Skeletal muscle cell (primary cell): ENCODE results near the gene NAAA.
"Not testable (repeated sequence)": the region's sequence is repeated elsewhere in the genome, so short reads cannot be mapped to it uniquely, and the experiment has no call there.

ENCODE experiments used
- DNase-seq: peaks from one replicate; pipeline ENCODE4 v3.0.0-alpha.2; 2010; ENCODE audit warnings: low read depth
- H3K4me3 ChIP-seq: 2 replicates; pipeline ENCODE4 v1.5.1; 2011; ENCODE audit warnings: low read depth, mild to moderate bottlenecking, control low read depth, low read length, moderate library complexity

NAAA gene

GRCh38 chr4:75922588-75922987, 18.2 kb downstream of the NAAA start:
- no peak for DNase-seq

DNA sequence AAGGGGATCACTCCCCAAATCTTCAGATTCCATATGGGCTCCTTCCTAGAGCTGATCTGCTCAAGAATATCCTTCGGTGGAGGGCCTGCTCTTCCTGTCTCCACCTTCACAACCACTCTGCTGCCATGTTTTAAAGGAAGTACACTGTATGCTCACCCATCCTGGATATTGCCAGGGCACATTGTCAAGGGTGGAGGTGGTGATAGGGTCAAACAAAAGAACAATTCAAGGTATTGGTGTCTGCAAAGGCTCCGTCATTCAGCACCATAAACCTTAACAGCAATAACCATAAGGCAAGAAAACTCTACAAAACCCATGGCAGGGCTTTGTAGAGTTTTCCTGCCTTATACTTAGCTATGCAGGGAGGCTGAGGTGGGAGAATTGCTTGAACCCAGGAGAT, 18.9 kb downstream of the NAAA start:
- no peak for DNase-seq
- no peak overlapping the region for H3K4me3 ChIP-seq

More at GRCh38 chr4:75922588-75922987, 18.2 kb downstream of the NAAA start:
- H3K4me3 ChIP-seq: no peak overlapping the region

DNA sequence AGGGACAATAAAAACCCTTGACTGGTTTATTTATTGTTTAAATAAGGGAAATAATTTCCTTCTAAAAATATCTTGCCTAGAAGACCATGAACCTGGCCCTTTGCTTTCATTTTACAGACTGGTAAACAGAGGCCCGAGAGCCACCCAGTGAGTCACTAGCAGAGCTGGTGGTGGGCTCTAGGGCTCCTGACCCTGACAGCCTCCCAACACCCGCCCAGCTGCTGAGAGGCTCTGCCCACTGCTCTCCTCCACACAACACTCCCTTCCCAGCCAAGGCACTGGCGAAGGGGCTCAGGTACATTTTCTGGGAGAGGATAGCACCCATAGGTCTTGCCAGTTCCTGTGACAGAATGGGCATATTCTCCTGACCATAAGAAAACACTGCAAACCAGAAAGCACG, 20.5 kb downstream of the NAAA start:
- H3K4me3 ChIP-seq: no peak overlapping the region
- DNase-seq: no peak

DNA sequence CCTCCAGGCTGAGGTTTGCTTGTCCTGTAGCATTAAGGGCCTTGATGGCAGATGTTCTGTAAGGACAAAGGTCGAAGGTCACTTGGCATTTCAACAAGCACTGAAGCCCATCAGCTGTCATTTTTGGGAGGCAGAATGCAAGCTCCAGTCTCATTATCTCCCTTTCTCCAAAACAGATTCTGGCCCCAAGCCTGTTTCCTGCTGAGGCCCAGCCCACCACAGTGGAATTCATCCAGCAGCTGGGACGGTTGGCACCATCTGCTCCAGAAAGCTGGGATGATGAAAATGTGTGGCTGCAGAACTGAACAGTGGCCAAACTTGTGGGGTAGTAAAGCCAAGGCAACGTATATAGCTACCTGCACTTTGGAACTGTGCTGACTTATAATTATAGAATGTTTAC, 20.9 kb downstream of the NAAA start:
- no peak overlapping the region for H3K4me3 ChIP-seq
- DNase-seq: no peak

DNA sequence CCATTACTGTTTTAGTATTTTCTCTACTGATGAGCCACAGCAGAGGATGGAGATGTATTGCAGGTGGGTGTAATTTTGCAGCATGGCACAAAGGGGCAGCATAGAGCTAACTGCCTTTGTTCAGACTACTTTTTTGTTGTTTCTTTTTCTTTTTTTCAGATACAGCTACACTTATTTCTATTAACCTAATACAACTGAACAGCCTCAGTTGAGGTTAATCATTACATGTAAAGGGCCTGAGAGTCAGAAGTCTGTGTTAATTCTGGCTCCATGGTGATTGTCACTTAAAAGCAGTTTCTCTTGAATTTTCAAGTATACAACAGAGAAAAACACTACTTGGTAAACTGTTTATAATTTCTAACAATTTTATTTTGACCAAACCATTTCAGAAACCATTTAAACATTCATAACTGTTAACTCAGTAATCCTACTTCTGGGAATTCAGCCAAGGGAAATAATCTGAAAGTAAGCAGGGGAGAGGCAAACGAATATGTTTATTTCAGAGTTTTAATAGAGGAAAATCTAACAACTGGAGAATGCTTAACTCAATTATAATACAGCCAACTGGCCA, 24.6 kb downstream of the NAAA start:
- H3K4me3 ChIP-seq: no peak overlapping the region
- no peak for DNase-seq

DNA sequence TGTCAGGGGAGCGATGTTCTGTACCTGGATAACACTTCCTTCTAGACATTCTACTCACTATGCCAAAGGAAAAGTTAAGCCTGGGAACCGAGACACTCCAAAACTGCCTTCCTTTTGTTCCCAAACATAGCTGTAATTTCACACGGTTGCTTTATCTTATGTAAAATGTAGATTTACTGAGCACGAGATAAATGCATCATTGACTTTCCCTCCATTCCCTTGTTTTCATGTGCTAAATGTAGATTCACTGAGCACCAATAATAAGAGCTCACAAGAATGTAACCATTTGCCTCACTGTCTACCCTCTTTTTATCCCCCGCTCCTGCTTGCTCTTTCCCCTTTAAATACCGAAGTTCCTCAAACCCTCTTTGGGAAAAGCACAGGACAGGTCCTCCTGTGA, 27.8 kb downstream of the NAAA start:
- no peak overlapping the region for H3K4me3 ChIP-seq
- no peak for DNase-seq

DNA sequence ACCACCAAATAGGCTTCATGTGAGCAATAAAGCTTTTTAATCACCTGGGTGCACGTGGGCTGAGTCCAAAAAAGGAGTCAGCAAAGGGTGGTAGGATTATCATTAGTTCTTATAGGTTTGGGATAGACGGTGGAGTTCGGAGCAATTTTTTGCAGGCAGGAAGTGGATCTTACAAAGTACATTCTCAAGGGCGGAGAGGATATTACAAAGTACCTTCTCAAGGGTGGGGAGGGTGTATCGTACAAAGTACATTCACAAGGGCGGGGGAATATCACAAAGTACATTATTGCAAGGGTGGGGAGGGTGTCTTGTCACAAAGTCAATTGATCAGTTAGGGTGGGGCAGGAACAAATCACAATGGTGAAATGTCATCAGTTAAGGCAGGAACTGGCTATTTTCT, 30.0 kb downstream of the NAAA start:
- not testable (repeated sequence) for DNase-seq

GRCh38 chr4:75909405-75909804, 31.4 kb downstream of the NAAA start:
- no peak overlapping the region for H3K4me3 ChIP-seq

More for the DNA sequence above, 30.0 kb downstream of the NAAA start:
- not testable (repeated sequence) for H3K4me3 ChIP-seq

GRCh38 chr4:75908555-75908954, 32.3 kb downstream of the NAAA start:
- DNase-seq: no peak
- no peak overlapping the region for H3K4me3 ChIP-seq

More at GRCh38 chr4:75909405-75909804, 31.4 kb downstream of the NAAA start:
- DNase-seq: no peak

DNA sequence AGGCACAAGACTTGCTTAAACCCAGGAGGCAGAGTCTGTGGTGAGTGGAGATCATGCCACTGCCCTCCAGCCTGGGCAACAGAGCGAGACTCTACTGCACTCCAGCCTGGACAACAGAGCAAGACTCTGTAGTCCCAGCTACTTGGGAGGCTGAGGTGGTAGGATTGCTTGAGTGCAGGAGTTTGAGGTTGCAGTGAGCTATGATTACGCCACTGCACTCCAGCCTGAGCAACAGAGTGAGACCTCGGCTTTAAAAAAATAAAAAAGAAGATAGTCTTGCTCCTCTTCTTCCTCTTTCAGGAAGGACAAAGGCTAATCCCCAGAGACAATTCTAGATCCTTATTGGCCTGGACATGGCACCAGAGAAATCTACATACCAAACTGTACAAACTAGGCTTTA, 32.8 kb downstream of the NAAA start:
- no peak for DNase-seq
- H3K4me3 ChIP-seq: no peak overlapping the region

GRCh38 chr4:75904076-75904475, 36.7 kb downstream of the NAAA start:
- no peak for DNase-seq
- H3K4me3 ChIP-seq: no peak overlapping the region

GRCh38 chr4:75902352-75902751, 38.5 kb downstream of the NAAA start, which contains the start of gene PPEF2:
PPEF2 (minus strand) TSS chr4:75902452; CDS start chr4:75896325, 6,127 bp downstream.
- H3K4me3 ChIP-seq: no peak within 1 kb of the TSS

GRCh38 chr4:75898536-75898935, 42.3 kb downstream of the NAAA start:
- DNase-seq: no peak
- H3K4me3 ChIP-seq: no peak overlapping the region

More at GRCh38 chr4:75902352-75902751, 38.5 kb downstream of the NAAA start, which contains the start of gene PPEF2:
- DNase-seq: no peak

DNA sequence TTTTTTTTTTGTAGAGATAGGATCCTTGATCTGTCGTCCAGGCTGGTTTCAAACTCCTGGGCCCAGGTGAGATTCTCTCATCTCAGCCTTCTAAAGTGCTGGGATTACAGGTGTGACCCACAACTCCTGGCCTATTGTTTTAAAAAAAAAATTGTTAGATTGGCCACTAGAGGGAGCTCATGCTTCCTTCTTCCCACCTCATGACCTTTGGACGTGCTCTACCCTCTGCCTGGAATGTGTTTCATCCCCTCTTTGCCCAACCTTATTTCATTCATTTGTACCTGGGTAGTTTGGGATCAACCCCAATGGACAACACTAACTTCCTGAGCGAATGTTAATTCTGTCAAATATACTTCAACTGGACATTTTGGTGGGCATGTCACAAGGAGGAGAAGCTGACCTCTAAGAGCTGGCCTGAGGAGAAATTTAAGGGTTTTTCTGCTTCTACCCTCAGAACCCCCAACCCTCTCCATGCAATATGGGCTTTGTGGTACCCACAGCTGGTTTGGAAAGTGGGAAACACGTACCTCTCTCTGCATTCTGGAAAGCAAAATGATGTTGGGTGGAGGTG, 45.0 kb downstream of the NAAA start:
- H3K4me3 ChIP-seq: no peak overlapping the region
- DNase-seq: no peak

- no peak for DNase-seq
- no peak overlapping the region for H3K4me3 ChIP-seq
These were observed 48.3 kb downstream of the NAAA start for GRCh38 chr4:75892508-75892907.

- no peak for DNase-seq
- H3K4me3 ChIP-seq: no peak overlapping the region
These were observed 49.2 kb downstream of the NAAA start for GRCh38 chr4:75891611-75892010.

GRCh38 chr4:75889537-75890199, 51.1 kb downstream of the NAAA start:
- H3K4me3 ChIP-seq: no peak overlapping the region
- DNase-seq: no peak

- H3K4me3 ChIP-seq: no peak overlapping the region
- DNase-seq: no peak
These were observed 54.7 kb downstream of the NAAA start for GRCh38 chr4:75886104-75886503.

DNA sequence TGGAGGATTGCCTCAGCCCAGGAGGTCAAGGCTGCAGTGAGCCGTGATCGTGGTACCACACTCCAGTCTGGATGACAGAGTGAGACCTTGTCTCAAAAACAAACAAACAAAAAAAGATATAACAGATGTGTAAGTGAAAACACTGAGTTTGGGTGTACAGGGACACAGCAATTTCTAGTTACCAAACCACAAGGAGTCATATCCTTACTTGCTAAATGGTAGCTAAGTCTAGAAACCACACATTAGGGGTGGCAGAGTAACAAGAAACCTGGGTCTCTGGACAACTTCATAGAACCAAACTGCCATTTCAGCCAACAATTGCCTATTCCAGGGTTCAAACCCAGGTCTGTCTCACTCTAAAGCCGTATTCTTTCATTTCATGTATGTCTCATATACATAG, 59.3 kb downstream of the NAAA start:
- DNase-seq: no peak

GRCh38 chr4:75880278-75880677, 60.5 kb downstream of the NAAA start:
- DNase-seq: no peak
- H3K4me3 ChIP-seq: no peak overlapping the region

More for the DNA sequence above, 59.3 kb downstream of the NAAA start:
- no peak overlapping the region for H3K4me3 ChIP-seq

- no peak overlapping the region for H3K4me3 ChIP-seq
- no peak for DNase-seq
These were observed 62.5 kb downstream of the NAAA start for GRCh38 chr4:75878246-75878756.
